SK-N-SH (cell line): ENCODE data around the gene BRINP3. TPM values are rescaled to one million over a fixed set of nuclear protein-coding genes. Genes with fewer than 3 reads are reported as not detected.

Experiments used
- CTCF ChIA-PET: fragments of 300-600, 350-600 bp; formaldehyde crosslinking; extraction: SDS; loops from one replicate; lab custom pipeline; 2021; lab: Yijun Ruan, JAX
- POLR2A ChIA-PET: fragments of 350-600 bp; sonication (Branson Sonifier 250); formaldehyde crosslinking; extraction: SDS; loops from one replicate; lab custom pipeline; 2020; ENCODE audit warnings: antibody characterized with exemption, inconsistent platforms; lab: Yijun Ruan, JAX
- DNase-seq: peaks from one replicate; pipeline ENCODE4 v3.0.0; 2012
- H2AFZ ChIP-seq: fragments of 200-600 bp; sonication (generic); 2 replicates; pipeline ENCODE4 v1.8.1; 2016; ENCODE audit warnings: antibody characterized with exemption, mild to moderate bottlenecking, low read depth
- H3F3A ChIP-seq: fragments of 200-600 bp; sonication (generic); replicated peaks from 2 replicates; pipeline ENCODE3; 2016; ENCODE audit warnings: antibody characterized with exemption, mild to moderate bottlenecking; ENCODE audit not compliant: insufficient read depth
- H3K27ac ChIP-seq, 2 experiments: fragments of 200-500 bp in 1 of 2; fragments of 200-600 bp in 1 of 2; sonication (Bioruptor generic) in 1 of 2; sonication (generic), shearing (Covaris generic) in 1 of 2; 2 replicates each; pipeline versions ENCODE4 v1.5.1 to v1.6.1; 2014 to 2016; ENCODE audit warnings: low read depth in 2 of 2, inconsistent platforms in 1 of 2, low read length in 1 of 2, mild to moderate bottlenecking in 1 of 2, mixed read lengths in 1 of 2
- H3K27me3 ChIP-seq: fragments of 200-600 bp; sonication (generic), shearing (Covaris generic); 2 replicates; pipeline ENCODE4 v1.6.1; 2016; ENCODE audit warnings: mixed run types; ENCODE audit not compliant: insufficient read depth
- H3K36me3 ChIP-seq, 2 experiments: fragments of 200-500 bp in 1 of 2; fragments of 200-600 bp in 1 of 2; sonication (Bioruptor generic) in 1 of 2; sonication (generic) in 1 of 2; replicated peaks in 1 of 2; 2 replicates each; pipeline versions ENCODE3 to v1.5.1; 2014 to 2016; ENCODE audit warnings: low read length in 1 of 2, mild to moderate bottlenecking in 1 of 2; ENCODE audit not compliant: insufficient read depth in 2 of 2, control insufficient read depth in 1 of 2
- H3K4me1 ChIP-seq, 2 experiments: fragments of 200-500 bp in 1 of 2; fragments of 200-600 bp in 1 of 2; sonication (Bioruptor generic) in 1 of 2; sonication (generic), shearing (Covaris generic) in 1 of 2; 2 replicates each; pipeline versions ENCODE4 v1.5.1 to v1.6.1; 2014 to 2016; ENCODE audit warnings: low read depth in 1 of 2, low read length in 1 of 2, mixed run types in 1 of 2; ENCODE audit not compliant: insufficient read depth in 2 of 2, control insufficient read depth in 1 of 2
- H3K4me2 ChIP-seq: fragments of 200-600 bp; sonication (generic), shearing (Covaris generic); 2 replicates; pipeline ENCODE4 v1.6.1; 2017; ENCODE audit warnings: mixed run types
- H3K4me3 ChIP-seq, 2 experiments: fragments of 200-500 bp in 1 of 2; fragments of 200-600 bp in 1 of 2; sonication (Bioruptor generic) in 1 of 2; sonication (generic), shearing (Covaris generic) in 1 of 2; 2 replicates each; pipeline versions ENCODE4 v1.5.1 to v1.8.1; 2014 to 2016; ENCODE audit warnings: low read depth in 2 of 2, inconsistent platforms in 1 of 2, low read length in 1 of 2, mild to moderate bottlenecking in 1 of 2, mixed read lengths in 1 of 2, moderate library complexity in 1 of 2
- H3K79me2 ChIP-seq: fragments of 200-600 bp; sonication (generic); 2 replicates; pipeline ENCODE4 v1.8.1; 2017; ENCODE audit warnings: mild to moderate bottlenecking; ENCODE audit not compliant: insufficient read depth
- H3K9ac ChIP-seq: fragments of 200-600 bp; sonication (generic); 2 replicates; pipeline ENCODE4 v1.6.1; 2017; ENCODE audit warnings: mixed run types
- H3K9me2 ChIP-seq: fragments of 200-600 bp; sonication (generic); 2 replicates; pipeline ENCODE4 v1.6.1; 2017; ENCODE audit warnings: mixed run types
- H3K9me3 ChIP-seq: fragments of 200-600 bp; sonication (generic); 2 replicates; pipeline ENCODE4 v1.6.1; 2017; ENCODE audit warnings: mixed run types, mild to moderate bottlenecking, moderate library complexity
- H4K20me1 ChIP-seq: fragments of 200-600 bp; sonication (generic); 2 replicates; pipeline ENCODE4 v1.6.1; 2017; ENCODE audit warnings: mild to moderate bottlenecking, mixed run types; ENCODE audit not compliant: insufficient read depth
- CHD2 ChIP-seq: fragments of 150-350 bp; IDR thresholded peaks from 2 replicates; pipeline ENCODE4 v1.6.1; 2018; ENCODE audit warnings: low read length; ENCODE audit not compliant: partially characterized antibody
- ELF1 ChIP-seq: IDR thresholded peaks from 2 replicates; pipeline ENCODE4 v1.4.0; 2012
- EZH2phosphoT487 ChIP-seq: fragments of 200-600 bp; sonication (generic); IDR thresholded peaks from 2 replicates; pipeline ENCODE4 v1.6.1; 2017; ENCODE audit warnings: low read depth, mixed run types, mild to moderate bottlenecking, antibody characterized with exemption, moderate library complexity, borderline replicate concordance
- FOSL2 ChIP-seq: IDR thresholded peaks from 2 replicates; pipeline ENCODE4 v1.4.0; 2012; ENCODE audit warnings: low read depth, mild to moderate bottlenecking, moderate library complexity, borderline replicate concordance
- FOXM1 ChIP-seq: IDR thresholded peaks from 2 replicates; pipeline ENCODE4 v1.4.0; 2012; ENCODE audit warnings: low read depth, mild to moderate bottlenecking
- GATA2 ChIP-seq: sonication (generic); formaldehyde crosslinking; IDR thresholded peaks from 2 replicates; pipeline ENCODE4 v1.5.0; 2020; ENCODE audit warnings: mild to moderate bottlenecking, missing genetic modification reagents
- MXI1 ChIP-seq: IDR thresholded peaks from 2 replicates; pipeline ENCODE4 v1.6.1; 2012; ENCODE audit warnings: mild to moderate bottlenecking, low read depth, low read length, improper control_type of control experiment
- NRF1 ChIP-seq: IDR thresholded peaks from 2 replicates; pipeline ENCODE4 v1.6.1; 2012; ENCODE audit warnings: low read depth, mild to moderate bottlenecking, low read length
- RAD21 ChIP-seq: IDR thresholded peaks from 2 replicates; pipeline ENCODE4 v1.6.1; 2012; ENCODE audit warnings: mild to moderate bottlenecking, low read length
- RCOR1 ChIP-seq: fragments of 150-350 bp; IDR thresholded peaks from 2 replicates; pipeline ENCODE4 v1.6.1; 2017; ENCODE audit warnings: antibody characterized with exemption, low read length
- RXRA ChIP-seq: IDR thresholded peaks from 2 replicates; pipeline ENCODE4 v1.4.0; 2012; ENCODE audit warnings: low read depth, mild to moderate bottlenecking, borderline replicate concordance
- SIN3A ChIP-seq: IDR thresholded peaks from 2 replicates; pipeline ENCODE4 v1.6.1; 2012; ENCODE audit warnings: low read depth, mild to moderate bottlenecking, low read length, moderate library complexity, borderline replicate concordance
- SMC3 ChIP-seq: IDR thresholded peaks from 2 replicates; pipeline ENCODE4 v1.6.1; 2012; ENCODE audit warnings: low read depth, low read length, improper control_type of control experiment
- TAF1 ChIP-seq: IDR thresholded peaks from 2 replicates; pipeline ENCODE4 v1.6.1; 2012; ENCODE audit warnings: low read depth, mild to moderate bottlenecking, low read length, moderate library complexity, borderline replicate concordance
- TEAD4 ChIP-seq: IDR thresholded peaks from 2 replicates; pipeline ENCODE4 v1.4.0; 2012; ENCODE audit warnings: mild to moderate bottlenecking, borderline replicate concordance; ENCODE audit not compliant: insufficient read depth
- WGBS: methylation state at CpG from one replicate; pipeline ENCODE4 v1.1.6; 2017; ENCODE audit warnings: low lambda C conversion rate; 5-methylcytosine and 5-hydroxymethylcytosine counted together
- polyA plus RNA-seq, 3 experiments: library from polyadenylated mRNA; depleted of rRNA; stranded (reverse); fragments of >200 nt; gene quantifications; 2 replicates each; pipeline ENCODE4 v1.2.3, GENCODE V29; 2012
- TF ChIP-seq, protein P1 (sequence below): fragments of 150-350 bp; IDR thresholded peaks from 2 replicates; pipeline ENCODE4 v1.6.1; 2016; ENCODE audit warnings: mild to moderate bottlenecking, low read depth, low read length
- TF ChIP-seq, protein P2 (sequence below): fragments of 200-600 bp; sonication (generic); IDR thresholded peaks from 2 replicates; pipeline ENCODE4 v1.6.1; 2017; ENCODE audit warnings: antibody characterized with exemption, mild to moderate bottlenecking, moderate library complexity
- TF ChIP-seq, protein P3 (sequence below): IDR thresholded peaks from 2 replicates; pipeline ENCODE4; 2012
- TF ChIP-seq, protein P4 (sequence below): fragments of 150-350 bp; IDR thresholded peaks from 2 replicates; pipeline ENCODE4 v1.6.1; 2017; ENCODE audit warnings: antibody characterized with exemption, low read length, low read depth, borderline replicate concordance

BRINP3 gene
- polyA plus RNA-seq, 1 of the 3 experiments (the other 2 are of a cell fraction) = not detected

DNA sequence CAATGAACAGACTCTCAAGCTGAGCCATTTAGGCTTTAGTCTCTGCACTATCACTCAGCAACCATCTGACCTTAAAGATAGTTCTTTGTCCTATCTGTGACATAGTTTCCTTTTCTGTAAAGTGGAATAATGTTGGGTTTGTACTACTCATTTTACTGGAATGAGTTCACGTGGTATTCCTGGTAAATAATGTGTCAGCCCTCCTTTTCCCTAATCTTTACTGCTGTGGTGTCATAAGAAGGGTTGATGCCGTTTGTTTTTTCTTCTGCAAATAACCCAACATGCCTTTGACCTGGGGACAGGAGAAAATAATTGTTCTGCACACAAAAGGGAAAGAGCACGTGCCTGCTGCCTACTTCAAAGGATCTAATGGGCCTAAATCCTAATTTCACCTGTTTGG lies 297.8 kb downstream of the BRINP3 start:
- no peaks in the 10 kb centered on the region for H3K36me3 ChIP-seq
- H4K20me1 ChIP-seq = no peaks in the 10 kb centered on the region
- H3K4me2 ChIP-seq = no peak overlapping the region
- no peak overlapping the region for H3K9ac ChIP-seq
- WGBS = 62% methylated on average over 3 of the region's 3 CpGs
- no peak for DNase-seq
- H3F3A ChIP-seq = no peaks in the 10 kb centered on the region
- no peaks in the 10 kb centered on the region for H3K9me3 ChIP-seq
- H3K4me3 ChIP-seq = no peak overlapping the region
- H2AFZ ChIP-seq = no peak overlapping the region
- H3K4me1 ChIP-seq = no peaks in the 10 kb centered on the region; a peak in 1 of 4 replicates
- no peak overlapping the region for H3K27ac ChIP-seq
- no peaks in the 10 kb centered on the region for H3K27me3 ChIP-seq
- H3K79me2 ChIP-seq = no peaks in the 10 kb centered on the region
- TF ChIP-seq RAD21 = no peak
- TF ChIP-seq, protein P1, sequence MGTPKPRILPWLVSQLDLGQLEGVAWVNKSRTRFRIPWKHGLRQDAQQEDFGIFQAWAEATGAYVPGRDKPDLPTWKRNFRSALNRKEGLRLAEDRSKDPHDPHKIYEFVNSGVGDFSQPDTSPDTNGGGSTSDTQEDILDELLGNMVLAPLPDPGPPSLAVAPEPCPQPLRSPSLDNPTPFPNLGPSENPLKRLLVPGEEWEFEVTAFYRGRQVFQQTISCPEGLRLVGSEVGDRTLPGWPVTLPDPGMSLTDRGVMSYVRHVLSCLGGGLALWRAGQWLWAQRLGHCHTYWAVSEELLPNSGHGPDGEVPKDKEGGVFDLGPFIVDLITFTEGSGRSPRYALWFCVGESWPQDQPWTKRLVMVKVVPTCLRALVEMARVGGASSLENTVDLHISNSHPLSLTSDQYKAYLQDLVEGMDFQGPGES = no peak
- no peak for TF ChIP-seq GATA2 (CRISPR knock-in tag)
- no peak for TF ChIP-seq NRF1
- TF ChIP-seq TEAD4 = no peak
- no peak for TF ChIP-seq EZH2phosphoT487
- TF ChIP-seq, protein P2, sequence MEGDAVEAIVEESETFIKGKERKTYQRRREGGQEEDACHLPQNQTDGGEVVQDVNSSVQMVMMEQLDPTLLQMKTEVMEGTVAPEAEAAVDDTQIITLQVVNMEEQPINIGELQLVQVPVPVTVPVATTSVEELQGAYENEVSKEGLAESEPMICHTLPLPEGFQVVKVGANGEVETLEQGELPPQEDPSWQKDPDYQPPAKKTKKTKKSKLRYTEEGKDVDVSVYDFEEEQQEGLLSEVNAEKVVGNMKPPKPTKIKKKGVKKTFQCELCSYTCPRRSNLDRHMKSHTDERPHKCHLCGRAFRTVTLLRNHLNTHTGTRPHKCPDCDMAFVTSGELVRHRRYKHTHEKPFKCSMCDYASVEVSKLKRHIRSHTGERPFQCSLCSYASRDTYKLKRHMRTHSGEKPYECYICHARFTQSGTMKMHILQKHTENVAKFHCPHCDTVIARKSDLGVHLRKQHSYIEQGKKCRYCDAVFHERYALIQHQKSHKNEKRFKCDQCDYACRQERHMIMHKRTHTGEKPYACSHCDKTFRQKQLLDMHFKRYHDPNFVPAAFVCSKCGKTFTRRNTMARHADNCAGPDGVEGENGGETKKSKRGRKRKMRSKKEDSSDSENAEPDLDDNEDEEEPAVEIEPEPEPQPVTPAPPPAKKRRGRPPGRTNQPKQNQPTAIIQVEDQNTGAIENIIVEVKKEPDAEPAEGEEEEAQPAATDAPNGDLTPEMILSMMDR = no peak
- TF ChIP-seq RCOR1 = no peak
- TF ChIP-seq SMC3 = no peak
- no peak for TF ChIP-seq CHD2
- no peak for TF ChIP-seq TAF1
- TF ChIP-seq, protein P3, sequence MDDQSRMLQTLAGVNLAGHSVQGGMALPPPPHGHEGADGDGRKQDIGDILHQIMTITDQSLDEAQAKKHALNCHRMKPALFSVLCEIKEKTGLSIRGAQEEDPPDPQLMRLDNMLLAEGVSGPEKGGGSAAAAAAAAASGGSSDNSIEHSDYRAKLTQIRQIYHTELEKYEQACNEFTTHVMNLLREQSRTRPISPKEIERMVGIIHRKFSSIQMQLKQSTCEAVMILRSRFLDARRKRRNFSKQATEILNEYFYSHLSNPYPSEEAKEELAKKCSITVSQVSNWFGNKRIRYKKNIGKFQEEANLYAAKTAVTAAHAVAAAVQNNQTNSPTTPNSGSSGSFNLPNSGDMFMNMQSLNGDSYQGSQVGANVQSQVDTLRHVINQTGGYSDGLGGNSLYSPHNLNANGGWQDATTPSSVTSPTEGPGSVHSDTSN = no peak
- no peak for TF ChIP-seq SIN3A
- no peaks in the 10 kb centered on the region for H3K9me2 ChIP-seq
- POLR2A ChIA-PET = no interaction called here
- CTCF ChIA-PET = interaction anchor here (0.7 kb wide), 1 partner anchor 335 kb away, joined by 3 read pairs; no protein-coding TSS in a partner anchor

DNA sequence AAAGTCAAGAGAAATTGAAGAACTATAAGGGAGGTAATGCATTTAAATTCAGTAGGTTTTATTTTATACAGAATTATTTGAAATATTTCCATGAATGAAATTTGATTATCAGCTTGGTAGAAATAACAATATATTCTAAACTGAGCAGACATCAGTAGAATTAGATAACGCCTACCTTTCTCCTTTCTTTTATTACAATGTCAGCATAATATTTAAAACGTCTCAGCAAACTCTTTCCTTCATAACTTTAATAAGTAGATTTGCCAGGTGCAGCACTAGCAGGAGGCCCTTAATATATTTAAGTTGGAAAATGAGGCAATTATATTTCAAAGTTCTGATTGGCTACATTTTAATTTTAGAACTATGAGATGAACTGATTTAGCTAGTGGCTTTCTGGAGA lies 298.8 kb downstream of the BRINP3 start:
- whole genome bisulfite sequencing = 74% methylated on average over 2 of the region's 2 CpGs
- no peak overlapping the region for H3K4me3 ChIP-seq
- H3K27ac ChIP-seq = no peak overlapping the region
- H3K4me2 ChIP-seq = no peak overlapping the region
- no peak overlapping the region for H2AFZ ChIP-seq
- no peaks in the 10 kb centered on the region for H3F3A ChIP-seq
- H3K4me1 ChIP-seq = no peaks in the 10 kb centered on the region; a peak in 1 of 4 replicates
- H3K79me2 ChIP-seq = no peaks in the 10 kb centered on the region
- no peak for DNase-seq
- POLR2A ChIA-PET = no interaction called here
- TF ChIP-seq, protein P4, sequence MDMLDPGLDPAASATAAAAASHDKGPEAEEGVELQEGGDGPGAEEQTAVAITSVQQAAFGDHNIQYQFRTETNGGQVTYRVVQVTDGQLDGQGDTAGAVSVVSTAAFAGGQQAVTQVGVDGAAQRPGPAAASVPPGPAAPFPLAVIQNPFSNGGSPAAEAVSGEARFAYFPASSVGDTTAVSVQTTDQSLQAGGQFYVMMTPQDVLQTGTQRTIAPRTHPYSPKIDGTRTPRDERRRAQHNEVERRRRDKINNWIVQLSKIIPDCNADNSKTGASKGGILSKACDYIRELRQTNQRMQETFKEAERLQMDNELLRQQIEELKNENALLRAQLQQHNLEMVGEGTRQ = no peak
- TF ChIP-seq RXRA = no peak
- no peak for TF ChIP-seq EZH2phosphoT487
- no peak for TF ChIP-seq ELF1
- no peak for TF ChIP-seq NRF1
- no peak for TF ChIP-seq FOSL2
- TF ChIP-seq, protein P2 = no peak
- TF ChIP-seq MXI1 = no peak
- TF ChIP-seq FOXM1 = no peak
- no peak for TF ChIP-seq GATA2 (CRISPR knock-in tag)
- TF ChIP-seq, protein P1 = no peak
- CTCF ChIA-PET = no interaction called here
- no peaks in the 10 kb centered on the region for H3K36me3 ChIP-seq
- H3K9me2 ChIP-seq = no peaks in the 10 kb centered on the region
- H3K9me3 ChIP-seq = no peaks in the 10 kb centered on the region
- no peaks in the 10 kb centered on the region for H4K20me1 ChIP-seq
- H3K27me3 ChIP-seq = no peaks in the 10 kb centered on the region
- H3K9ac ChIP-seq = no peak overlapping the region
